Measurements from ENCODE around the gene PTGER4. TPM values are rescaled to one million over a fixed set of nuclear protein-coding genes. Genes with fewer than 3 reads are reported as not detected.

The PTGER4 gene
- total RNA-seq (10 to 100 TPM in 5 of 9 donors, 1 to 10 TPM in 4; 6.4 to 43.7 (median 12.3) TPM), polyA plus RNA-seq (1 to 10 TPM; 2.1 to 5.1 TPM)
- long read RNA-seq, donor 1, transcript PTGER4-203 (2 exons, 560 nt) = major isoform, 5 of 10 reads
- long read RNA-seq, donor 1, partial matches to known transcripts = 0 of 10 reads
- long read RNA-seq, donor 1, other reads (novel, unspliced or antisense) = 1 of 10 reads
- long read RNA-seq, donor 2, transcript PTGER4-201 (3 exons, 3,848 nt) = major isoform, 5 of 9 reads
- long read RNA-seq, donor 2, partial matches to known transcripts = 0 of 9 reads
- long read RNA-seq, donor 2, other reads (novel, unspliced or antisense) = 2 of 9 reads
- long read RNA-seq, donor 3, transcript PTGER4-201 (3 exons, 3,848 nt) = major isoform, 6 of 6 reads
- long read RNA-seq, donor 3, partial matches to known transcripts = 0 of 6 reads
- long read RNA-seq, donor 3, other reads (novel, unspliced or antisense) = 0 of 6 reads

DNA sequence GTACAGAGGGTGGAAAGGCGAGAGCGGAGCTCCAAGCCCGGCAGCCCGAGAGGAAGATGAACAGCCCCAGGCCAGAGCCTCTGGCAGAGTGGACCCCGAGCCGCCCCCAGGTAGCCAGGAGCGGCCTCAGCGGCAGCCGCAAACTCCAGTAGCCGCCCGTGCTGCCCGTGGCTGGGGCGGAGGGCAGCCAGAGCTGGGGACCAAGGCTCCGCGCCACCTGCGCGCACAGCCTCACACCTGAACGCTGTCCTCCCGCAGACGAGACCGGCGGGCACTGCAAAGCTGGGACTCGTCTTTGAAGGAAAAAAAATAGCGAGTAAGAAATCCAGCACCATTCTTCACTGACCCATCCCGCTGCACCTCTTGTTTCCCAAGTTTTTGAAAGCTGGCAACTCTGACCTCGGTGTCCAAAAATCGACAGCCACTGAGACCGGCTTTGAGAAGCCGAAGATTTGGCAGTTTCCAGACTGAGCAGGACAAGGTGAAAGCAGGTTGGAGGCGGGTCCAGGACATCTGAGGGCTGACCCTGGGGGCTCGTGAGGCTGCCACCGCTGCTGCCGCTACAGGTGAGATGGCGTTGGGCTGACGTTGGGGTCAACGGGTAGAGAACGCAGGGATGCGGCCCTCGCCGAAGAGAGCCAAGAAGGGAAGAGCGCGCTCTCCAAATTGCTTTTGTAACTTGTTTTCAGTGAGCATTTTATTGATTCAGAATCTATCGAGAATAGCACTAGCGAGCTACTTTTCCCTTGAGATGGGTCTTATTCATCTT lies at the start of gene PTGER4:
PTGER4 (plus strand) TSS at position 3 of the 769 bp plus-strand sequence. CDS start 1,079 bp downstream, outside the sequence.
- Histone ChIP-seq H3K9me3 (no peaks in the 10 kb centered on the region), H3K4me1 (peaks cover 0 to 51% (median 12%) of the 10 kb centered on the region in 12 donors), H3K4me3 (peak within 1 kb of the TSS; percentile 54 to 96 (median 78)), H3K27ac (peak within 1 kb of the TSS; percentile 43 to 97 (median 88)), H3K36me3 (peaks cover 0 to 24% (median 0%) of the 10 kb centered on the region in 9 donors), H3K27me3 (peaks cover 0 to 23% (median 3%) of the 10 kb centered on the region in 9 donors)
- TF ChIP-seq, protein P1, sequence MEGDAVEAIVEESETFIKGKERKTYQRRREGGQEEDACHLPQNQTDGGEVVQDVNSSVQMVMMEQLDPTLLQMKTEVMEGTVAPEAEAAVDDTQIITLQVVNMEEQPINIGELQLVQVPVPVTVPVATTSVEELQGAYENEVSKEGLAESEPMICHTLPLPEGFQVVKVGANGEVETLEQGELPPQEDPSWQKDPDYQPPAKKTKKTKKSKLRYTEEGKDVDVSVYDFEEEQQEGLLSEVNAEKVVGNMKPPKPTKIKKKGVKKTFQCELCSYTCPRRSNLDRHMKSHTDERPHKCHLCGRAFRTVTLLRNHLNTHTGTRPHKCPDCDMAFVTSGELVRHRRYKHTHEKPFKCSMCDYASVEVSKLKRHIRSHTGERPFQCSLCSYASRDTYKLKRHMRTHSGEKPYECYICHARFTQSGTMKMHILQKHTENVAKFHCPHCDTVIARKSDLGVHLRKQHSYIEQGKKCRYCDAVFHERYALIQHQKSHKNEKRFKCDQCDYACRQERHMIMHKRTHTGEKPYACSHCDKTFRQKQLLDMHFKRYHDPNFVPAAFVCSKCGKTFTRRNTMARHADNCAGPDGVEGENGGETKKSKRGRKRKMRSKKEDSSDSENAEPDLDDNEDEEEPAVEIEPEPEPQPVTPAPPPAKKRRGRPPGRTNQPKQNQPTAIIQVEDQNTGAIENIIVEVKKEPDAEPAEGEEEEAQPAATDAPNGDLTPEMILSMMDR (IDR thresholded peaks at IDR 0.05) = no peak
- peak; percentile 71 to 97 for TF ChIP-seq POLR2A (IDR thresholded peaks at IDR 0.05)
- no peak for ATAC-seq
- 1 to 3% (median 2%) methylated on average over 32 to 44 of the region's 44 CpGs for WGBS, 4 donors
- DNase-seq = peak in 4 of 5 donors; percentile 20 to 73 (median 34)
- intact Hi-C loops (cut with DNase I) = loop anchor here in 9 of 10 donors (2.0 to 10.0 kb wide), 15 partner anchors 57 to 1105 kb away; partner anchors contain the start of gene RPL37 (in 1 of the 9)

DNA sequence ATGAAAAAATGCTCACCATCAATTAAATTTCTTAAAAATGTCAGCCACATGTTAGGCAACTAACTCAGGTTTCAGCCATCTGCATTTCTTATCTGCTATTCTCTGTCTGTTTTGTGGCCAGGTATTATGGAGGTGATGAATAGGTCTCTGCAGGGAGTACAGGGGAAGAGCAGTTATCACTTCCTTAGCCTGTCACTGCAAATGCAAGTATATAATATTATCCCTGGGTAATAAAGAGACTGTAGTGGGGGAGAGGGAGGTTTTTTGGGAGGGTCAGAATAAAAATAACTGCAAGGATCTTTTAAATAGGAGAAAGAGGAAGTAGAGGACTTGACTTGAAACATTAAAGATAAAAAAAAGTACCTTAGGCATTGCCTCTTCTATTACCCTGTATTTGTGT lies 49.6 kb upstream of the PTGER4 start:
- ATAC-seq (no peak), DNase-seq (no peak)
- intact Hi-C loops (cut with DNase I) = loop anchor here in 1 of 10 donors (5.0 kb wide), 1 partner anchor 42 kb away; no protein-coding TSS in a partner anchor
- Histone ChIP-seq H3K27me3 (no peaks in the 10 kb centered on the region), H3K4me1 (peaks cover 0 to 17% (median 0%) of the 10 kb centered on the region in 12 donors), H3K27ac (no peak overlapping the region), H3K9me3 (peaks cover 0 to under 1% (median 0%) of the 10 kb centered on the region in 12 donors), H3K4me3 (no peak overlapping the region), H3K36me3 (no peaks in the 10 kb centered on the region)
- TF ChIP-seq POLR2A (IDR thresholded peaks at IDR 0.05) = no peak
- TF ChIP-seq, protein P1 (IDR thresholded peaks at IDR 0.05) = no peak

DNA sequence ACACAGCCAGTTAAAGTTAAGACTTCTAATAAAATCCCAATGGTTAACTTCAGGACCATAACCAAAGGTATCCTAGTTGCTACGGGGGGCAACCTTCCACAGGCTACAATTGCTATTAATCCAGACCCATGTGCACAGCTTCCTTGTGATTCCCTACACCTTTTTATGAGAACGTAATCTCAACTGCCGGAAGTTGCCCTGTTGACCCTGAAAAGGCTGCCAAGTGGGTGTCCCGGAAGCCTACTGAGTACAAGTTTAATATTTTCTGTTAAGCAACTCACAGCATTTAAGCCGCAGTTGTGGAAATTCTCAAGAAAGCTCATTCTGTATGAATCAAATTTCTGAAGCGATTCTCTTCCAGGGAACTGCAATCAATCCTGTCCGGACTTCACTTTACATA lies 48.5 kb upstream of the PTGER4 start:
- DNase-seq (no peak), ATAC-seq (no peak)
- TF ChIP-seq, protein P1 (IDR thresholded peaks at IDR 0.05) = no peak
- no peak for TF ChIP-seq POLR2A (IDR thresholded peaks at IDR 0.05)
- Histone ChIP-seq H3K4me3 (no peak overlapping the region), H3K9me3 (peaks cover 0 to 11% (median 1%) of the 10 kb centered on the region in 12 donors), H3K4me1 (peaks cover 0 to 17% (median 0%) of the 10 kb centered on the region in 12 donors), H3K36me3 (no peaks in the 10 kb centered on the region), H3K27ac (no peak overlapping the region), H3K27me3 (no peaks in the 10 kb centered on the region)
- intact Hi-C loops (cut with DNase I) = loop anchor here in 1 of 10 donors (5.0 kb wide), 1 partner anchor 41 kb away; no protein-coding TSS in a partner anchor
- 61 to 83% (median 69%) methylated on average over 7 of the region's 7 CpGs for WGBS, 4 donors
